K562 (cell line): ENCODE results near the gene MAN2A1. TPM values are rescaled to one million over a fixed set of nuclear protein-coding genes. Genes with fewer than 3 reads are reported as not detected.
A peak's percentile ranks its signal among the peaks of the same experiment; 100 is the strongest.

Experiments used
- C11orf30 ChIP-seq: fragments of 450-650 bp; IDR thresholded peaks from 2 replicates; pipeline ENCODE4 v1.6.1; 2016; ENCODE audit warnings: low read depth, mild to moderate bottlenecking
- CLOCK ChIP-seq: fragments of 250-450 bp; sonication (Bioruptor Pico); IDR thresholded peaks from 2 replicates; pipeline ENCODE4 v1.4.0; 2020; ENCODE audit warnings: mild to moderate bottlenecking, moderate library complexity, borderline replicate concordance
- FOSL1 ChIP-seq: fragments of 200-800 bp; sonication (Bioruptor generic); conservative IDR thresholded peaks from 2 replicates; pipeline ENCODE4 v1.6.1; 2016; ENCODE audit warnings: missing genetic modification characterization, missing compliant biosample characterization
- FOXP1 ChIP-seq: sonication (generic); formaldehyde crosslinking; IDR thresholded peaks from 2 replicates; pipeline ENCODE4 v1.8.0; 2022; ENCODE audit warnings: mild to moderate bottlenecking, missing genetic modification reagents
- HES1 ChIP-seq: fragments of 450-650 bp; IDR thresholded peaks from 2 replicates; pipeline ENCODE4 v1.6.1; 2016; ENCODE audit warnings: low read depth, mild to moderate bottlenecking, moderate library complexity
- HMGXB4 ChIP-seq: sonication (generic); formaldehyde crosslinking; IDR thresholded peaks from 2 replicates; pipeline ENCODE4 v1.8.1; 2023; ENCODE audit warnings: mild to moderate bottlenecking, missing genetic modification reagents
- HNRNPLL ChIP-seq: fragments of 200-400 bp; formaldehyde crosslinking; IDR thresholded peaks from 2 replicates; pipeline ENCODE4 v1.6.1; 2017; ENCODE audit warnings: low read length, low read depth, mild to moderate bottlenecking; ENCODE audit not compliant: poor library complexity, severe bottlenecking
- KAT8 ChIP-seq: fragments of 450-650 bp; IDR thresholded peaks from 2 replicates; pipeline ENCODE4 v1.6.1; 2016; ENCODE audit warnings: low read depth, mild to moderate bottlenecking
- L3MBTL2 ChIP-seq: fragments of 450-650 bp; IDR thresholded peaks from 2 replicates; pipeline ENCODE4 v1.6.1; 2016; ENCODE audit warnings: mild to moderate bottlenecking, moderate library complexity
- MAFF ChIP-seq: IDR thresholded peaks from 2 replicates; pipeline ENCODE4 v1.6.1; 2012; ENCODE audit warnings: low read length, improper control_type of control experiment
- MAFG ChIP-seq: fragments of 450-650 bp; conservative IDR thresholded peaks from 2 replicates; pipeline ENCODE4 v1.6.1; 2016; ENCODE audit warnings: missing genetic modification characterization, missing compliant biosample characterization
- MEIS2 ChIP-seq: fragments of 450-650 bp; IDR thresholded peaks from 2 replicates; pipeline ENCODE4 v1.6.1; 2014; ENCODE audit warnings: mild to moderate bottlenecking; ENCODE audit not compliant: partially characterized antibody
- RAD21 ChIP-seq, 2 experiments: fragments of 250-450 bp in 1 of 2; fragments of 450-650 bp in 1 of 2; sonication (Bioruptor Pico) in 1 of 2; formaldehyde crosslinking in 1 of 2; IDR thresholded peaks in 1 of 2; conservative IDR thresholded peaks in 1 of 2; 2 replicates each; pipeline versions ENCODE4 v1.4.0 to v1.8.0; 2020 to 2022; ENCODE audit warnings: mild to moderate bottlenecking in 2 of 2, moderate library complexity in 1 of 2
- RBM39 ChIP-seq: fragments of 200-400 bp; formaldehyde crosslinking; optimal IDR thresholded peaks from 2 replicates; pipeline ENCODE3; 2018; ENCODE audit warnings: low read depth, low read length
- SMAD1 ChIP-seq: fragments of 150-350 bp; IDR thresholded peaks from 2 replicates; pipeline ENCODE4 v1.6.1; 2014; ENCODE audit warnings: low read length, low read depth; ENCODE audit not compliant: partially characterized antibody
- SMARCA4 ChIP-seq: fragments of 450-650 bp; IDR thresholded peaks from 2 replicates; pipeline ENCODE4 v1.6.1; 2016
- SMARCC2 ChIP-seq: fragments of 450-650 bp; IDR thresholded peaks from 2 replicates; pipeline ENCODE4 v1.6.1; 2017; ENCODE audit warnings: antibody characterized with exemption, moderate library complexity, mild to moderate bottlenecking, low read depth
- SP1 ChIP-seq: sonication (generic); formaldehyde crosslinking; IDR thresholded peaks from 2 replicates; pipeline ENCODE4 v1.8.1; 2022; ENCODE audit warnings: mild to moderate bottlenecking, missing genetic modification reagents
- YBX1 ChIP-seq: fragments of 450-650 bp; IDR thresholded peaks from 2 replicates; pipeline ENCODE4 v1.7.1; 2016; ENCODE audit warnings: mild to moderate bottlenecking
- ZBTB11 ChIP-seq, 3 experiments: fragments of 200-800 bp in 1 of 3; fragments of 250-450 bp in 1 of 3; fragments of 450-650 bp in 1 of 3; sonication (Bioruptor Pico) in 1 of 3; sonication (Bioruptor generic) in 1 of 3; formaldehyde crosslinking in 1 of 3; IDR thresholded peaks; 2 replicates each; pipeline versions ENCODE4 v1.6.1 to v1.8.0; 2016 to 2022; ENCODE audit warnings: mild to moderate bottlenecking in 2 of 3, missing genetic modification characterization in 2 of 3, missing compliant biosample characterization in 1 of 3, moderate library complexity in 1 of 3
- ZNF12 ChIP-seq: sonication (generic); formaldehyde crosslinking; IDR thresholded peaks from 2 replicates; pipeline ENCODE4 v1.4.0; 2020; ENCODE audit warnings: mild to moderate bottlenecking, missing genetic modification reagents
- polyA plus RNA-seq, 8 experiments: library from polyadenylated mRNA; depleted of rRNA in 4 of 8; stranded (reverse) in 5 of 8; unstranded in 3 of 8; fragments of >200 nt; fragmentation: Nextera tagmentation in 2 of 8; fragmentation: Illumina TruSeq in 1 of 8; extraction: Ambion mirVana in 2 of 8; extraction: Trizol in 1 of 8; gene quantifications; 2 replicates each; pipeline versions ENCODE4 v1.2.1 to v1.2.3, GENCODE V29; 2011 to 2014; ENCODE audit warnings: inconsistent platforms in 1 of 8, missing spikeins in 1 of 8
- total RNA-seq, 7 experiments: library from RNA; depleted of rRNA in 6 of 7; stranded (reverse); fragments of >200 nt in 6 of 7; fragmentation: Illumina TruSeq in 2 of 7; extraction: Trizol in 2 of 7; gene quantifications; 2 replicates each; pipeline versions ENCODE4 v1.2.1 to v1.2.3, GENCODE V29; 2011 to 2021; ENCODE audit warnings: low replicate concordance in 1 of 7

The MAN2A1 gene
- total and polyA plus RNA-seq, 9 of the 15 experiments (the other 6 are each of a cell fraction or from before 2014, with no cell fraction given): 5.2 to 32.0 (median 19.8) TPM

- TF ChIP-seq CLOCK (no peak), SMARCA4 (peak; percentile 47; the same call in 1 of the 2 replicates), HES1 (peak; percentile 92), YBX1 (no peak), RBM39 (no peak), MAFG (tag) (peak; percentile 76), C11orf30 (peak; percentile 23; the same call in 1 of the 2 replicates), FOXP1 (no peak), SMARCC2 (no peak), MAFF (peak; percentile 41; the same call in 1 of the 2 replicates), RAD21 (CRISPR knock-in tag; conservative IDR thresholded peaks at IDR 0.05 in 1 of 2, IDR thresholded peaks at IDR 0.05 in 1 of 2) (peak in 1 of 2 experiments; percentile 18; a peak in 1 of 4 replicates), FOSL1 (peak; percentile 69), KAT8 (no peak), SP1 (CRISPR knock-in tag) (no peak), MEIS2 (peak; percentile 70), HNRNPLL (no peak), L3MBTL2 (peak; percentile 49; the same call in 1 of the 2 replicates), SMAD1 (no peak), ZBTB11 (CRISPR knock-in tag; IDR thresholded peaks at IDR 0.05) (0 out of 6 replicates have a peak, but pooled peaks of 1 of the 3 experiments have one; percentile 23), ZNF12 (CRISPR knock-in tag) (no peak), HMGXB4 (CRISPR knock-in tag) (no peak)
Observed at GRCh38 chr5:109656829-109657228, 32.9 kb upstream of the MAN2A1 start (continued).
